Progenitor cell of endocrine pancreas (in vitro differentiated cells): ENCODE measurements around the gene TGFB1I1. TPM values are rescaled to one million over a fixed set of nuclear protein-coding genes. Genes with fewer than 3 reads are reported as not detected.

Source experiments
- DNase-seq: peaks from one replicate; pipeline ENCODE4 v3.0.0; 2021; ENCODE audit warnings: low spot score; ENCODE audit not compliant: unreplicated experiment
- H3K27ac Mint-ChIP-seq: 2 replicates; pipeline ENCODE4 v1.8.0; 2021; ENCODE audit warnings: mild to moderate bottlenecking, moderate library complexity, mixed read lengths
- H3K27me3 Mint-ChIP-seq: 2 replicates; pipeline ENCODE4 v1.8.0; 2021; ENCODE audit warnings: mixed read lengths
- H3K36me3 Mint-ChIP-seq: 2 replicates; pipeline ENCODE4 v1.8.0; 2022; ENCODE audit warnings: mixed read lengths; ENCODE audit not compliant: insufficient read depth
- H3K4me1 Mint-ChIP-seq: 2 replicates; pipeline ENCODE4 v1.8.0; 2021; ENCODE audit warnings: low read depth, mixed read lengths
- H3K4me3 Mint-ChIP-seq: 2 replicates; pipeline ENCODE4 v1.8.0; 2021; ENCODE audit warnings: low read depth, mild to moderate bottlenecking, moderate library complexity, mixed read lengths
- H3K9me3 Mint-ChIP-seq: 2 replicates; pipeline ENCODE4 v1.8.0; 2021; ENCODE audit warnings: low read depth, mixed read lengths
- total RNA-seq: library from RNA; stranded (reverse); gene quantifications from 2 replicates; pipeline ENCODE4 v1.2.1, GENCODE V29; 2021
- TF ChIP-seq, protein P1 (sequence below): fragments of 200-600 bp; sonication (generic); IDR thresholded peaks from one replicate; pipeline ENCODE4 v1.5.0; 2021; ENCODE audit warnings: antibody characterized with exemption, mild to moderate bottlenecking; ENCODE audit not compliant: unreplicated experiment

The TGFB1I1 gene
- total RNA-seq, 1 donor from 2014 or later, result 4.5 TPM

DNA sequence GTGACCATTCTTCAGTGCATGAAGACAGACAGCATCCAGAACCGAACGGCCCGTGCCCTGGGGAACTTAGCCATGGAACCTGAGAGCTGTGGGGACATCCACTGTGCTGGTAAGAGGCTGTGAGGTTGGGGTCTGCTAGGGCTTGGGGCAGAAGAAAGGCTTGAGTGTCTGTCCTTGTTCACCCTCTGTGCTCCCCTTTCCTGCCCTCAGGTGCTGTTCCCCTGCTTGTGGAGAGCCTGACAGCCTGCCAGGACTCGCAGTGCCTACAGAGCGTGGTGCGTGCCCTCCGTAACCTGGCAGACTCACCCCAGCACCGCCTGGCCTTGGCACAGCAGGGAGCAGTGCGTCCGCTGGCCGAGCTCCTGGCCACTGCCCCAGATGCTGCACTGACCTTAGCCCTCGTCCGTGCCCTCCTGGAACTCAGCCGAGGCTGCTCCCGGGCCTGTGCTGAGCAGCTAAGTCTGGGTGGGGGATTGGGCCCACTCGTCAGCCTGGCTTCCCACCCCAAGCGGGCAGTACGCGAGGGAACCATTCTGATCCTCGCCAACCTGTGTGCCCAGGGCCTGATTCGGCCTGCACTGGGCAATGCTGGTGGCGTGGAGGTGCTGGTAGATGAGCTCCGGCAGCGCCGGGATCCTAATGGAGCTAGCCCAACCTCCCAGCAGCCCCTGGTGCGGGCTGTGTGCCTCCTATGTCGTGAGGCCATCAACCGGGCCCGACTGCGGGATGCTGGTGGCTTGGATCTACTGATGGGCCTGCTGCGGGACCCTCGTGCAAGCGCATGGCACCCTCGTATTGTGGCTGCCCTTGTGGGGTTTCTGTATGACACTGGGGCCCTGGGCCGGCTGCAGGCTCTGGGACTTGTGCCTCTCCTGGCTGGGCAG lies 9.8 kb upstream of the TGFB1I1 start:
- H3K27ac Mint-ChIP-seq, result no peak overlapping the region
- no peaks in the 10 kb centered on the region for H3K9me3 Mint-ChIP-seq
- TF ChIP-seq, protein P1, sequence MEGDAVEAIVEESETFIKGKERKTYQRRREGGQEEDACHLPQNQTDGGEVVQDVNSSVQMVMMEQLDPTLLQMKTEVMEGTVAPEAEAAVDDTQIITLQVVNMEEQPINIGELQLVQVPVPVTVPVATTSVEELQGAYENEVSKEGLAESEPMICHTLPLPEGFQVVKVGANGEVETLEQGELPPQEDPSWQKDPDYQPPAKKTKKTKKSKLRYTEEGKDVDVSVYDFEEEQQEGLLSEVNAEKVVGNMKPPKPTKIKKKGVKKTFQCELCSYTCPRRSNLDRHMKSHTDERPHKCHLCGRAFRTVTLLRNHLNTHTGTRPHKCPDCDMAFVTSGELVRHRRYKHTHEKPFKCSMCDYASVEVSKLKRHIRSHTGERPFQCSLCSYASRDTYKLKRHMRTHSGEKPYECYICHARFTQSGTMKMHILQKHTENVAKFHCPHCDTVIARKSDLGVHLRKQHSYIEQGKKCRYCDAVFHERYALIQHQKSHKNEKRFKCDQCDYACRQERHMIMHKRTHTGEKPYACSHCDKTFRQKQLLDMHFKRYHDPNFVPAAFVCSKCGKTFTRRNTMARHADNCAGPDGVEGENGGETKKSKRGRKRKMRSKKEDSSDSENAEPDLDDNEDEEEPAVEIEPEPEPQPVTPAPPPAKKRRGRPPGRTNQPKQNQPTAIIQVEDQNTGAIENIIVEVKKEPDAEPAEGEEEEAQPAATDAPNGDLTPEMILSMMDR, result no peak
- no peak overlapping the region for H3K4me3 Mint-ChIP-seq
- H3K4me1 Mint-ChIP-seq, result peaks cover 9% of the 10 kb centered on the region
- peaks cover 10% of the 10 kb centered on the region for H3K36me3 Mint-ChIP-seq
- no peak for DNase-seq
- no peaks in the 10 kb centered on the region for H3K27me3 Mint-ChIP-seq

DNA sequence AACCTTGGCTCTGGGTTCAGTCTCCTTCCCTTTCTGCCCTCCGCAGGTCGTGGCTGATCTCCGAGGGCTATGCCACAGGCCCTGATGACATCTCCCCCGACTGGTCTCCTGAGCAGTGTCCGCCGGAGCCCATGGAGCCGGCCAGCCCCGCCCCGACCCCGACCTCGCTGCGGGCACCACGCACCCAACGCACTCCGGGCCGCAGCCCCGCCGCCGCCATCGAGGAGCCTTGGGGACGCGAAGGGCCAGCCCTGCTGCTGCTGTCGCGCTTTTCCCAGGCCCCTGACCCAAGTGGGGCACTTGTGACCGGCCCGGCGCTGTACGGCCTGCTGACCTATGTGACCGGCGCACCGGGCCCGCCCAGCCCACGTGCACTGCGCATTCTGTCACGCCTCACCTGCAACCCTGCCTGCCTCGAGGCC lies 7.6 kb upstream of the TGFB1I1 start:
- no peak for DNase-seq
- TF ChIP-seq, protein P1, result no peak
- Mint-ChIP-seq H3K36me3 (peaks cover 10% of the 10 kb centered on the region), H3K27ac (no peak overlapping the region), H3K4me3 (no peak overlapping the region), H3K27me3 (no peaks in the 10 kb centered on the region), H3K9me3 (no peaks in the 10 kb centered on the region), H3K4me1 (peaks cover 4% of the 10 kb centered on the region)

DNA sequence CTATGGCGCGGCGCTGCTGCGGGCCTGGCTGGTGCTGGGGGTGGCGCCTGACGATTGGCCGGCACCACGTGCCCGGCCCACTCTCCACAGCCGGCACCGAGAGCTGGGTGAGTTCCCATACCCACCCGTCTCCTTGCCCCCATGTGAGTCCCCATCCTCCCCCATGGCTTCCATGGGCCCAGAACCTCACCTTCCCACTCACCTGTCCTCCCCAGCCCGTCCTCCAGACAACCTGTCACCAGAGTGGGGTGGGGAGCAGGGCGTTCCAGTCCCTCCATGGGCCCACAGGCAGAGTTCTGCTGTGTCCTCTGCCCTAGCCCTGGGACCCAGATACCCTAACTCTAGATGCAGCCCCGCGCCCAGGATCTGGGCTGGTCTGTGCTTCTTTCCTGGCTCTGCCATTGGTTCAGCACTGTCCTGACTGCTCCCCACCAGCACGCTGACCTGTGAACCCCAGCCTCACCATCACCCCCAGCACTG lies 7.1 kb upstream of the TGFB1I1 start:
- peaks cover 10% of the 10 kb centered on the region for H3K36me3 Mint-ChIP-seq
- H3K4me3 Mint-ChIP-seq, result no peak overlapping the region
- H3K27ac Mint-ChIP-seq, result no peak overlapping the region
- DNase-seq, result no peak
- TF ChIP-seq, protein P1, result no peak
- no peaks in the 10 kb centered on the region for H3K27me3 Mint-ChIP-seq
- peaks cover 4% of the 10 kb centered on the region for H3K4me1 Mint-ChIP-seq
- H3K9me3 Mint-ChIP-seq, result no peaks in the 10 kb centered on the region

DNA sequence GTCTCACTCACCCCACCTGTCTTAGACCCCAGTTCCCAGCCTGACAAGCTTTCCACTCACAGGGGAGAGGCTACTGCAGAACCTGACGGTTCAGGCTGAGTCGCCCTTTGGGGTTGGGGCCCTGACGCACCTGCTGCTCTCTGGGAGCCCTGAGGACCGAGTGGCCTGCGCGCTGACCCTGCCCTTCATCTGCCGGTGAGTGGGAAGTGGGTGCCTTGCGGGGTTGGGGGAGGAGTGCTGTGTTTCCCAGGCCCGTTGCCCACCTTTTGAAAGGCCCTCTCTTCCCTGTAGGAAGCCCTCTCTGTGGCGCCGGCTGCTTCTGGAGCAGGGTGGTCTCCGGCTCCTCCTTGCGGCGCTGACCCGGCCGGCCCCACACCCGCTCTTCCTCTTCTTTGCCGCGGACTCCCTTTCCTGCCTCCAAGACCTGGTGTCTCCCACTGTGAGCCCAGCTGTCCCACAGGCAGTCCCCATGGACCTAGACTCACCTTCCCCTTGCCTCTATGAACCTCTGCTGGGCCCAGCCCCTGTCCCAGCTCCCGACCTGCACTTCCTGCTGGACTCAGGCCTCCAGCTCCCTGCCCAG lies 6.1 kb upstream of the TGFB1I1 start:
- no peak for DNase-seq
- no peaks in the 10 kb centered on the region for H3K9me3 Mint-ChIP-seq
- peaks cover 5% of the 10 kb centered on the region for H3K27me3 Mint-ChIP-seq
- peaks cover 10% of the 10 kb centered on the region for H3K36me3 Mint-ChIP-seq
- H3K4me1 Mint-ChIP-seq, result no peaks in the 10 kb centered on the region
- no peak overlapping the region for H3K27ac Mint-ChIP-seq
- TF ChIP-seq, protein P1, result no peak
- H3K4me3 Mint-ChIP-seq, result no peak overlapping the region

DNA sequence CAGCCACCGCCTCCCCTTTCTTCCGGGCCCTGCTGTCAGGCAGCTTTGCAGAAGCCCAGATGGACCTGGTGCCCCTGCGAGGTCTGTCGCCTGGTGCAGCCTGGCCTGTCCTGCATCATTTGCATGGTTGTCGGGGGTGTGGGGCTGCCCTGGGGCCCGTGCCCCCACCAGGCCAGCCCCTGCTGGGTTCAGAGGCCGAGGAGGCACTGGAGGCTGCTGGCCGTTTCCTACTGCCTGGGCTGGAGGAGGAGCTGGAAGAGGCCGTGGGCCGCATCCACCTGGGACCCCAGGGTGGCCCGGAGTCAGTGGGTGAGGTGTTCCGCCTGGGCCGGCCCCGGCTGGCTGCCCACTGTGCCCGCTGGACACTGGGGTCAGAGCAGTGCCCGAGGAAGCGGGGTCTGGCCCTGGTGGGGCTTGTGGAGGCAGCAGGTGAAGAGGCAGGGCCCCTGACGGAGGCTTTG lies 5.5 kb upstream of the TGFB1I1 start:
- Mint-ChIP-seq H3K36me3 (peaks cover 10% of the 10 kb centered on the region), H3K27ac (no peak overlapping the region), H3K27me3 (peaks cover 11% of the 10 kb centered on the region), H3K4me1 (no peaks in the 10 kb centered on the region), H3K4me3 (no peak overlapping the region), H3K9me3 (no peaks in the 10 kb centered on the region)
- DNase-seq, result no peak
- TF ChIP-seq, protein P1, result no peak
